GM20000 (cell line): ENCODE results near the gene PLPPR5.

Source experiments
- DNase-seq: peaks from one replicate; pipeline ENCODE4 v3.0.0; 2012; ENCODE audit warnings: low spot score
- TF ChIP-seq, protein P1 (sequence below): IDR thresholded peaks from 2 replicates; pipeline ENCODE4 v1.5.1; 2012; ENCODE audit warnings: mild to moderate bottlenecking, control low read depth; ENCODE audit errors: extremely low read depth, missing control alignments

Gene PLPPR5

DNA sequence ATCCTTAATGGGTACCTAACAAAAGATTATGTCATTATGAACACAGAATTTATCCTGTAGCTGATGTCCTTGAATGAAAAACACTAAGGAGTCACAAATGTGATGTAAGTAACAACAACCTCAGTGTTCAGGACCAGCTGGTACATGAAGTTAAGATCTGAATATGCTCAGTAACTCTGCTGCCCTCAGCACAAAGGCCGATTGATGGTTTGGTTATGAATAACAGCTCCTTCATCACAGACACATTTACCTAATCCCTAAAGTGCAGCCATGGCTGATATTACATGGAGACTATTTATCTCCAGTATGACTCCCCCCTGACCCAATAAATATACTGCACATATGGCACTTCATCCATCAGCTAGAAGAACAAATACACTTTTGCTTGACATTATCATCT, 75.2 kb downstream of the PLPPR5 start:
- no peak for DNase-seq
- TF ChIP-seq, protein P1, sequence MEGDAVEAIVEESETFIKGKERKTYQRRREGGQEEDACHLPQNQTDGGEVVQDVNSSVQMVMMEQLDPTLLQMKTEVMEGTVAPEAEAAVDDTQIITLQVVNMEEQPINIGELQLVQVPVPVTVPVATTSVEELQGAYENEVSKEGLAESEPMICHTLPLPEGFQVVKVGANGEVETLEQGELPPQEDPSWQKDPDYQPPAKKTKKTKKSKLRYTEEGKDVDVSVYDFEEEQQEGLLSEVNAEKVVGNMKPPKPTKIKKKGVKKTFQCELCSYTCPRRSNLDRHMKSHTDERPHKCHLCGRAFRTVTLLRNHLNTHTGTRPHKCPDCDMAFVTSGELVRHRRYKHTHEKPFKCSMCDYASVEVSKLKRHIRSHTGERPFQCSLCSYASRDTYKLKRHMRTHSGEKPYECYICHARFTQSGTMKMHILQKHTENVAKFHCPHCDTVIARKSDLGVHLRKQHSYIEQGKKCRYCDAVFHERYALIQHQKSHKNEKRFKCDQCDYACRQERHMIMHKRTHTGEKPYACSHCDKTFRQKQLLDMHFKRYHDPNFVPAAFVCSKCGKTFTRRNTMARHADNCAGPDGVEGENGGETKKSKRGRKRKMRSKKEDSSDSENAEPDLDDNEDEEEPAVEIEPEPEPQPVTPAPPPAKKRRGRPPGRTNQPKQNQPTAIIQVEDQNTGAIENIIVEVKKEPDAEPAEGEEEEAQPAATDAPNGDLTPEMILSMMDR: no peak

- TF ChIP-seq, protein P1: no peak
- DNase-seq: no peak
Observed at GRCh38 chr1:98926597-98926996, 78.1 kb downstream of the PLPPR5 start.

GRCh38 chr1:98924977-98925376, 79.7 kb downstream of the PLPPR5 start:
- TF ChIP-seq, protein P1: no peak
- no peak for DNase-seq

- DNase-seq: no peak
- TF ChIP-seq, protein P1: no peak
Observed at GRCh38 chr1:98923667-98924066, 81.0 kb downstream of the PLPPR5 start.

DNA sequence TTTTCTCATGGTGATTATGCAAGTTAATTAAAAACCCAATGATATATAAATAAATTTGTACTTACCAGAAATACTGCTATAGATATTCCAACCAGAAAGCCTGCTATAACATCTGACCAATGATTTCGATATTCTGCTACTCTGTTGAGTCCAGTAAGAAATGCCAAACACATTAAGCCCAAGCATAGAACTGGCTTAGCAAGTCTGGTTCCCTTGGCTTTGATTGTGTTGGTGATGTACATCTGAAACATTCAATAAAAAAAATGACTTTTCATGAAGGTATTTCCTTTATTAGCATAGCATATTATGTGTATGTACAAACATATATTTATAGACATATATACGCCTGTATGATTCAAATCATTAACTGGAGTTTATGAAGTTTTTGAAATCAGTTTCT, 82.8 kb downstream of the PLPPR5 start:
- DNase-seq: no peak
- TF ChIP-seq, protein P1: no peak

DNA sequence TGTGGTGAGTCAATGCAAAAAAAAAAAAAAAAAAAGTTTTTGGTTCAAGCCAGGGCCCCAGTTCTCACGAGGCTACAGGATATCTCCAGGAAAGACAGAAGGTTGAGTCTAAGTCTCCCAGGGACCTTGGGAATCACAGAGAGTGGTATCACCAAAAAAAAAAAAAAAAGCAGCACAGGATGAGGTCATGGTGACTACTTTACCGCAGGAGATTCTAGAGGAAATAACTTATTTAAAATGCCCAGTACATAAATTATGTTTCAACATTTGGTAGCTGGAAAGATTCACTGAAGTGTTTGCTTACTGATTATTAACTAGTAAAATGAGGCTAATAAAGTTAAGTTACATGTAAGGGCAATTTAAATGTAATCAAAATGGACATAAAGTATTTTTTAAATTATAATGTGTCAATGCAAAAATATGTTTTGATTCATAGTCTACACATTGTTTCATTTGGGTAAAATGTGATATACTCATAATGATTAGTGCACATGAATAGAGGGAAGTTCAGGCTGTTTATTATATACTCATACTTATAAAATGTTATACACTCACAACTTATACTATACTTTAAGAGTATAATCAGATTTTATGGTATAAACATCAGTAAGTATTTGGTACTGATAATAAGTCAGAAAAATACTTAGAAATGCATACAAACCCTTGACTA, 84.1 kb downstream of the PLPPR5 start:
- TF ChIP-seq, protein P1: no peak
- no peak for DNase-seq

DNA sequence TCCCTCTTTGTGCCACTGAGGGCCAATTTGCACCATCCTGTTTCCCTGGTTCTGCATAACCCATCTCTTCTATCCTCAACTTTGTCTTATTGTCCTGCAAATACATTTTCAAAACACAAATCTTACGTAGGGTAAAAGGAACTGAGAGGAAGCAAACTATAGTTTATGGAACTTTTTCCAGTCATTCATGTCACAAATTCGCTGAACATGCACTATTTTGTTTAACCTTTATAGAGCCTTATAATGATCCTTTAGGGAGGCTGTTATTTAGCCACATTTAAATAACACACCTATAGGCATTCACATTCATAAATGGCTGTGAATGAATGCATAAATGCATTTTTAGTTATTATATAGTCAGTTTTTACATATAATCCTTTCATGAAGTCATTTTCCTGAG, 85.0 kb downstream of the PLPPR5 start:
- TF ChIP-seq, protein P1: no peak
- no peak for DNase-seq
